GM12874 (cell line): Measurements from ENCODE around the gene BEST1.

Experiments
- CTCF ChIP-seq: IDR thresholded peaks from 2 replicates; pipeline ENCODE4 v1.5.1; 2011; ENCODE audit warnings: low read depth, mild to moderate bottlenecking, control low read depth, low read length, moderate library complexity; ENCODE audit not compliant: insufficient read depth

Gene BEST1

GRCh38 chr11:61957021-61957770, 7.0 kb downstream of the BEST1 start:
- TF ChIP-seq CTCF, result no peak

GRCh38 chr11:61958590-61958989, 8.4 kb downstream of the BEST1 start:
- TF ChIP-seq CTCF, result no peak

GRCh38 chr11:61959114-61959513, 9.0 kb downstream of the BEST1 start:
- no peak for TF ChIP-seq CTCF

GRCh38 chr11:61959678-61960077, 9.5 kb downstream of the BEST1 start:
- TF ChIP-seq CTCF, result no peak

GRCh38 chr11:61960532-61960931, 10.4 kb downstream of the BEST1 start:
- TF ChIP-seq CTCF, result no peak

- TF ChIP-seq CTCF, result no peak
Measured at GRCh38 chr11:61961570-61962212, 11.5 kb downstream of the BEST1 start.

GRCh38 chr11:61962213-61963015, 12.3 kb downstream of the BEST1 start:
- no peak for TF ChIP-seq CTCF
